GM23248 (cell line): ENCODE data around the gene SYT13.

ENCODE experiments used
- EZH2 ChIP-seq: fragments of 200-600 bp; sonication (generic); IDR thresholded peaks from 2 replicates; pipeline ENCODE4 v1.6.1; 2018; ENCODE audit warnings: antibody characterized with exemption, mild to moderate bottlenecking; ENCODE audit not compliant: insufficient read depth, poor library complexity, severe bottlenecking
- EZH2phosphoT487 ChIP-seq: fragments of 200-600 bp; sonication (generic); IDR thresholded peaks from 2 replicates; pipeline ENCODE4 v1.6.1; 2018; ENCODE audit warnings: antibody characterized with exemption, moderate library complexity, mild to moderate bottlenecking, low read depth; ENCODE audit not compliant: insufficient read depth

GRCh38 chr11:45215098-45215865 is 70.9 kb downstream of the SYT13 start:
- TF ChIP-seq EZH2 (no peak), EZH2phosphoT487 (no peak)
